Activated naive CD4-positive, alpha-beta T cell treated with anti-CD3 and anti-CD28 coated beads, Interleukin-2, amount 50 U/mL, for 24 hours (primary cell): ENCODE measurements around the gene BST2.

ENCODE experiments used
- H3K27ac Mint-ChIP-seq: one replicate; pipeline ENCODE4 v1.8.0; 2021; ENCODE audit warnings: mild to moderate bottlenecking, mixed read lengths
- H3K27me3 Mint-ChIP-seq: one replicate; pipeline ENCODE4 v1.8.0; 2021; ENCODE audit warnings: mixed read lengths
- H3K36me3 Mint-ChIP-seq: one replicate; pipeline ENCODE4 v1.8.0; 2021; ENCODE audit warnings: mixed read lengths
- H3K4me1 Mint-ChIP-seq: one replicate; pipeline ENCODE4 v1.8.0; 2021; ENCODE audit warnings: mixed read lengths
- H3K4me3 Mint-ChIP-seq: one replicate; pipeline ENCODE4 v1.8.0; 2021; ENCODE audit warnings: mild to moderate bottlenecking, mixed read lengths
- H3K9me3 Mint-ChIP-seq: one replicate; pipeline ENCODE4 v1.8.0; 2021; ENCODE audit warnings: mixed read lengths

Gene BST2

GRCh38 chr19:17404015-17404414 lies 1.4 kb downstream of the BST2 start:
- Mint-ChIP-seq H3K27ac (peak overlapping the region; percentile 72), H3K9me3 (no peaks in the 10 kb centered on the region), H3K27me3 (no peaks in the 10 kb centered on the region), H3K36me3 (no peaks in the 10 kb centered on the region), H3K4me1 (peaks cover 24% of the 10 kb centered on the region), H3K4me3 (peak overlapping the region; percentile 89)

- Mint-ChIP-seq H3K27me3 (no peaks in the 10 kb centered on the region), H3K4me3 (peak overlapping the region; percentile 89), H3K4me1 (peaks cover 24% of the 10 kb centered on the region), H3K27ac (peak overlapping the region; percentile 55), H3K36me3 (no peaks in the 10 kb centered on the region), H3K9me3 (no peaks in the 10 kb centered on the region)
Measured at GRCh38 chr19:17402982-17403855, 2.2 kb downstream of the BST2 start.

- Mint-ChIP-seq H3K27me3 (no peaks in the 10 kb centered on the region), H3K36me3 (no peaks in the 10 kb centered on the region), H3K4me3 (no peak overlapping the region), H3K4me1 (peaks cover 11% of the 10 kb centered on the region), H3K27ac (no peak overlapping the region), H3K9me3 (no peaks in the 10 kb centered on the region)
Measured at GRCh38 chr19:17401628-17402027, 3.8 kb downstream of the BST2 start.

- no peaks in the 10 kb centered on the region for H3K9me3 Mint-ChIP-seq
- H3K36me3 Mint-ChIP-seq: no peaks in the 10 kb centered on the region
- H3K27ac Mint-ChIP-seq: no peak overlapping the region
- peaks cover 11% of the 10 kb centered on the region for H3K4me1 Mint-ChIP-seq
- no peaks in the 10 kb centered on the region for H3K27me3 Mint-ChIP-seq
- no peak overlapping the region for H3K4me3 Mint-ChIP-seq
Measured at GRCh38 chr19:17398902-17399527, 6.4 kb downstream of the BST2 start.

- peak overlapping the region; percentile 80 for H3K27ac Mint-ChIP-seq
- H3K36me3 Mint-ChIP-seq: no peaks in the 10 kb centered on the region
- no peak overlapping the region for H3K4me3 Mint-ChIP-seq
- no peaks in the 10 kb centered on the region for H3K27me3 Mint-ChIP-seq
- peaks cover 20% of the 10 kb centered on the region for H3K4me1 Mint-ChIP-seq
- no peaks in the 10 kb centered on the region for H3K9me3 Mint-ChIP-seq
Measured at GRCh38 chr19:17394891-17395415, 10.5 kb downstream of the BST2 start.

- Mint-ChIP-seq H3K9me3 (no peaks in the 10 kb centered on the region), H3K27ac (peak within 1 kb of the TSS; percentile 80), H3K36me3 (no peaks in the 10 kb centered on the region), H3K4me1 (peaks cover 20% of the 10 kb centered on the region), H3K4me3 (peak within 1 kb of the TSS; percentile 11), H3K27me3 (no peaks in the 10 kb centered on the region)
Measured at GRCh38 chr19:17393914-17394313, 11.5 kb downstream of the BST2 start, which contains the start of gene CCDC194. TSS of gene CCDC194 (minus strand) at chr19:17394196. CDS start at chr19:17394158, 38 bp downstream.

- Mint-ChIP-seq H3K4me1 (peaks cover 20% of the 10 kb centered on the region), H3K4me3 (peak overlapping the region; percentile 11)
Measured at GRCh38 chr19:17393002-17393401, 12.4 kb downstream of the BST2 start.

GRCh38 chr19:17391371-17392151 lies 13.9 kb downstream of the BST2 start:
- Mint-ChIP-seq H3K4me3 (peak overlapping the region; percentile 92), H3K27ac (no peak overlapping the region), H3K27me3 (no peaks in the 10 kb centered on the region), H3K9me3 (no peaks in the 10 kb centered on the region), H3K36me3 (no peaks in the 10 kb centered on the region), H3K4me1 (peaks cover 20% of the 10 kb centered on the region)

More at GRCh38 chr19:17393002-17393401, 12.4 kb downstream of the BST2 start:
- Mint-ChIP-seq H3K9me3 (no peaks in the 10 kb centered on the region), H3K27ac (no peak overlapping the region), H3K36me3 (no peaks in the 10 kb centered on the region), H3K27me3 (no peaks in the 10 kb centered on the region)

- Mint-ChIP-seq H3K27me3 (no peaks in the 10 kb centered on the region), H3K4me1 (peaks cover 20% of the 10 kb centered on the region), H3K4me3 (peak overlapping the region; percentile 92), H3K9me3 (no peaks in the 10 kb centered on the region), H3K36me3 (no peaks in the 10 kb centered on the region), H3K27ac (no peak overlapping the region)
Measured at GRCh38 chr19:17390665-17391370, 14.6 kb downstream of the BST2 start.

- peak overlapping the region; percentile 26 for H3K4me3 Mint-ChIP-seq
- H3K27me3 Mint-ChIP-seq: no peaks in the 10 kb centered on the region
- no peak overlapping the region for H3K27ac Mint-ChIP-seq
- no peaks in the 10 kb centered on the region for H3K9me3 Mint-ChIP-seq
- H3K36me3 Mint-ChIP-seq: no peaks in the 10 kb centered on the region
- peaks cover 16% of the 10 kb centered on the region for H3K4me1 Mint-ChIP-seq
Measured at GRCh38 chr19:17389957-17390664, 15.3 kb downstream of the BST2 start.

GRCh38 chr19:17389288-17389687 lies 16.1 kb downstream of the BST2 start:
- Mint-ChIP-seq H3K27ac (no peak overlapping the region), H3K4me1 (peaks cover 12% of the 10 kb centered on the region), H3K9me3 (no peaks in the 10 kb centered on the region), H3K27me3 (no peaks in the 10 kb centered on the region), H3K36me3 (no peaks in the 10 kb centered on the region), H3K4me3 (no peak overlapping the region)

- no peak overlapping the region for H3K27ac Mint-ChIP-seq
- no peaks in the 10 kb centered on the region for H3K36me3 Mint-ChIP-seq
Measured at GRCh38 chr19:17385878-17386611, 19.4 kb downstream of the BST2 start.

GRCh38 chr19:17380426-17381138 lies 24.8 kb downstream of the BST2 start:
- H3K27me3 Mint-ChIP-seq: peaks cover 2% of the 10 kb centered on the region
- H3K4me1 Mint-ChIP-seq: peaks cover 5% of the 10 kb centered on the region
- no peaks in the 10 kb centered on the region for H3K9me3 Mint-ChIP-seq
- H3K36me3 Mint-ChIP-seq: no peaks in the 10 kb centered on the region
- no peak overlapping the region for H3K4me3 Mint-ChIP-seq
- H3K27ac Mint-ChIP-seq: no peak overlapping the region

More at GRCh38 chr19:17385878-17386611, 19.4 kb downstream of the BST2 start:
- Mint-ChIP-seq H3K4me3 (no peak overlapping the region), H3K4me1 (peaks cover 9% of the 10 kb centered on the region), H3K9me3 (no peaks in the 10 kb centered on the region), H3K27me3 (no peaks in the 10 kb centered on the region)
